Renal cortex interstitium (tissue), 15 donors: Measurements from ENCODE around the gene CYSLTR2. TPM values are rescaled to one million over a fixed set of nuclear protein-coding genes. Genes with fewer than 3 reads are reported as not detected.

Source experiments
- DNase-seq, 11 donors: peaks; one replicate each; pipeline ENCODE4 v3.0.0-alpha.2; 2013; ENCODE audit warnings: low read depth in 9 of 11, low spot score in 4 of 11; ENCODE audit errors: extremely low read depth in 1 of 11
- long read RNA-seq, 16 experiments: transcript quantifications; one replicate each; lab custom pipeline, GENCODE V29; 2026
- polyA plus RNA-seq, 3 donors: library from polyadenylated mRNA; unstranded; fragments of 120-200 nt; gene quantifications; one replicate each; pipeline ENCODE4 v1.2.1, GENCODE V29; 2013; ENCODE audit not compliant: insufficient read length in 3 of 3

Gene CYSLTR2
- under 1 TPM; 0.14 to 0.56 (median 0.42) TPM for polyA plus RNA-seq
- long read RNA-seq, donor 1: 0 reads
- long read RNA-seq, donor 2: 0 reads
- long read RNA-seq, donor 3: 0 reads
- long read RNA-seq, donor 4: 0 reads
- long read RNA-seq, donor 5: 0 reads
- long read RNA-seq, donor 6, full-length matches to known transcripts: 1 of 1 reads
- long read RNA-seq, donor 6, partial matches to known transcripts: 0 of 1 reads
- long read RNA-seq, donor 6, other reads (novel, unspliced or antisense): 0 of 1 reads
- long read RNA-seq, donor 7: 0 reads
- long read RNA-seq, donor 8: 0 reads
- long read RNA-seq, donor 9: 0 reads
- long read RNA-seq, donor 10, full-length matches to known transcripts: 1 of 1 reads
- long read RNA-seq, donor 10, partial matches to known transcripts: 0 of 1 reads
- long read RNA-seq, donor 10, other reads (novel, unspliced or antisense): 0 of 1 reads
- long read RNA-seq, donor 11: 0 reads
- long read RNA-seq, donor 12: 0 reads
- long read RNA-seq, donor 13: 0 reads
- long read RNA-seq, donor 14: 0 reads
- long read RNA-seq, donor 15: 0 reads
- long read RNA-seq, donor 16, full-length matches to known transcripts: 1 of 1 reads
- long read RNA-seq, donor 16, partial matches to known transcripts: 0 of 1 reads
- long read RNA-seq, donor 16, other reads (novel, unspliced or antisense): 0 of 1 reads

- DNase-seq: peak in 9 of 11 donors; percentile 9 to 54 (median 27)
Measured at GRCh38 chr13:48653472-48653939, at the start of gene CYSLTR2. Gene CYSLTR2 (plus strand): TSS chr13:48653929. CDS start chr13:48706818, 52,889 bp downstream.

GRCh38 chr13:48615049-48615448, 38.7 kb upstream of the CYSLTR2 start:
- DNase-seq: no peak

- DNase-seq: no peak
Measured at GRCh38 chr13:48618937-48619336, 34.8 kb upstream of the CYSLTR2 start.

- no peak for DNase-seq
Measured at GRCh38 chr13:48621056-48621455, 32.7 kb upstream of the CYSLTR2 start.

GRCh38 chr13:48624016-48624415, 29.7 kb upstream of the CYSLTR2 start:
- DNase-seq: no peak

- DNase-seq: no peak
Measured at GRCh38 chr13:48624858-48625257, 28.9 kb upstream of the CYSLTR2 start.

- DNase-seq: peak in 2 of 11 donors; percentile 35 to 39
Measured at GRCh38 chr13:48625413-48626076, 28.2 kb upstream of the CYSLTR2 start.

GRCh38 chr13:48626077-48626449, 27.7 kb upstream of the CYSLTR2 start:
- DNase-seq: peak in 9 of 11 donors; percentile 20 to 63 (median 28)

GRCh38 chr13:48626726-48627451, 26.8 kb upstream of the CYSLTR2 start:
- no peak for DNase-seq

GRCh38 chr13:48629277-48629676, 24.5 kb upstream of the CYSLTR2 start:
- DNase-seq: no peak

- DNase-seq: no peak
Measured at GRCh38 chr13:48630291-48630690, 23.4 kb upstream of the CYSLTR2 start.

GRCh38 chr13:48630773-48631172, 23.0 kb upstream of the CYSLTR2 start:
- no peak for DNase-seq

GRCh38 chr13:48631441-48631840, 22.3 kb upstream of the CYSLTR2 start:
- DNase-seq: no peak

GRCh38 chr13:48633700-48634099, 20.0 kb upstream of the CYSLTR2 start:
- no peak for DNase-seq

- no peak for DNase-seq
Measured at GRCh38 chr13:48634636-48635035, 19.1 kb upstream of the CYSLTR2 start.

GRCh38 chr13:48635478-48635877, 18.3 kb upstream of the CYSLTR2 start:
- DNase-seq: no peak

GRCh38 chr13:48636550-48636949, 17.2 kb upstream of the CYSLTR2 start:
- DNase-seq: no peak

- DNase-seq: no peak
Measured at GRCh38 chr13:48637601-48638000, 16.1 kb upstream of the CYSLTR2 start.

- DNase-seq: no peak
Measured at GRCh38 chr13:48640767-48641166, 13.0 kb upstream of the CYSLTR2 start.
